Activated CD8-positive, alpha-beta memory T cell treated with anti-CD3 and anti-CD28 coated beads, Interleukin-2, amount 50 U/mL, for 1 hour (primary cell): ENCODE measurements around the gene C13orf46.

Source experiments
- DNase-seq: peaks from one replicate; pipeline ENCODE4 v3.0.0-alpha.2; 2020; ENCODE audit errors: extremely low read depth

C13orf46 gene

GRCh38 chr13:113954046-113954835 is 19.6 kb downstream of the C13orf46 start:
- DNase-seq: no peak

GRCh38 chr13:113953561-113953960 is 20.3 kb downstream of the C13orf46 start:
- DNase-seq: no peak

GRCh38 chr13:113952983-113953520 is 20.8 kb downstream of the C13orf46 start:
- no peak for DNase-seq

DNA sequence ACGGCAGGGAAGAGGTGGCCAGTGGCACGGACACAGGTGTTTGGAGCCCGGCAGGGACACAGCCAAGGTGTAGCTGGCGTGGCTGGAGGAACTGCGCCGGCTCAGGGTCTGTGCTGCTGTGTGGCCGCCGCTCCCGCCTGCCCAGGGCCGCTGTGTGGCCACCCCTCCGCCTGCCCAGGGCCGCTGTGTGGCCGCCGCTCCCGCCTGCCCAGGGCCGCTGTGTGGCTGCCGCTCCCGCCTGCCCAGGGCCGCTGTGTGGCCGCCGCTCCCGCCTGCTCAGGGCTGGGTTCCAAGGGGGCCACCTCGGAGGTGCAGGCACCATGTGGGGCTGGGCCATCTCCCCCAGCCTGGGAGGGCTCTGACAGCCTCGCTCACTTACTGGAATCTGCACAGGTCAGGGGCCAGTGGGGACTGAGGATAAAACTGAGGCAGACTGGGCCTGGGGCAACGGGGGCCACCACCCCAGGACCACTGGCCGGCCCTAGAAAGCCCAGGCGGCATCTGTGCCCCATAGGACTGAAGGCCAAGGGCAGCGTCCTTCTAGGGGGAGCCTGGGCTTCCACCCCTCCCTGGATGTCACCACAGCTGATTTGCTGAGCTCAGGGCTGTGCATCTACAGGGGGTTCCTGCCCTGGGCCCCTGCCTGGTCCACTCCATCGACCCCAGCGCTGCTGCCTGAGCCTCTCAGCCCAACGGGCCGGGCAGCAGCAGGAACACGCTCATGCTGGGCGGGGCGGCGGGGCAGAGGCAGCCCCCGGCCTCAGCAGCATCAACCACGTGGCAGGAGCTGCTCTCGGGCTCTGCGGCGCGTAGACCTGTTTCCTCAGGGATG is 21.5 kb downstream of the C13orf46 start:
- DNase-seq: no peak

GRCh38 chr13:113951246-113951999 is 22.5 kb downstream of the C13orf46 start:
- no peak for DNase-seq

GRCh38 chr13:113950451-113951245 is 23.2 kb downstream of the C13orf46 start:
- DNase-seq: no peak

DNA sequence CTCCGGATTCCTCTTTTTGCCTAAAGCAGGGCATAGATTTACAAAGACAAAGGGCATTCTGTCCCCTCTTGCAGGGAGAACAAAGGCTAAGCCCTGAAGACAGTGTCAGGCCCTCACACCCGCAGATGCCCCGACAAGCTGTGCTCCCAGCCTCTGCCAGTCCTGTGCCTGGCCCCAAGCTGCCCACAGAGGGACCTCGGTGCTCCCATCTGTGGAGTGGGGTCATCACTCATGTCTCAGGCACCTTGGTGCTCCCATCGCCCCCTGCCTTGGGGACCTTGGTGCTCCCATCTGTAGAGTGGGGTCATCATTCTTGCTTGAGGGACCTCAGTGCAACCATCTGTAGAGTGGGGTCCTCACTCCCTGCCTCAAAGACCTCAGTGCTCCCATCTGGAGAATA is 24.3 kb downstream of the C13orf46 start:
- DNase-seq: no peak

- no peak for DNase-seq
These were observed 25.7 kb downstream of the C13orf46 start for GRCh38 chr13:113948034-113948742.

DNA sequence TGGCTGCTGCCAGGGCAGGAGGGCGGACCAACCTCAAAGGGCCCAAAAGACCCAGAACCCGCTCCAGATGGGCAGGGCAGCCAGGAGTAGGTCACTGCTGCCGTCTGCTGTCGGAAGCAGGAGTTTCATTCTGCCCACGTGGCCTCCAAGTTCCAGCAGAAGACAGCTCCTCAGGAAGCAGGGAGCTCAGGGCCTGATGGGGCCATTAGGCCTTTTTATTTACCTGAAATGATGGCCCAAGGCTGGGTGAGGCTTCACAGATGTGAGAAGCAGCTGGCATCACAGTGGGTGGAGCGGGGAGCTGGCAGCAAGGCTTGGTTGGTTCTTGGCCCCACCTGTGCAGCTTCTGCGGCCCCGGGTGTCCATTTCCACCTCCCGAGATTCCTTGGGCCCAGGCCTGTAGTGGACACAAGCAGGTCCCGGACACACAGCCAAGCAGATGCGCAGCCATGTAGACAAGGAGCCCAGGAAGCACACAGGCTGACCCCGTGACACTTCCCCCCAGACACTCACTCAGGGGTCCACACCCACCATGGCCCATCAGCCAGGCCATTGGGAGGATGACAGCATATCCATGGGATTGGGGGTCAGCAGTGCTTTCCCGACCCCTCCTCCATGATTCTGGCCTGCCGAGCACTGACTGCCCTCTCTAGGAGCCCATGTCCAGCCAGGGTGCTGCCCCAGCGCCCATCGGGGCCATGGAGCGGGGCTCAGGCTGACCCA is 26.4 kb downstream of the C13orf46 start:
- DNase-seq: no peak

DNA sequence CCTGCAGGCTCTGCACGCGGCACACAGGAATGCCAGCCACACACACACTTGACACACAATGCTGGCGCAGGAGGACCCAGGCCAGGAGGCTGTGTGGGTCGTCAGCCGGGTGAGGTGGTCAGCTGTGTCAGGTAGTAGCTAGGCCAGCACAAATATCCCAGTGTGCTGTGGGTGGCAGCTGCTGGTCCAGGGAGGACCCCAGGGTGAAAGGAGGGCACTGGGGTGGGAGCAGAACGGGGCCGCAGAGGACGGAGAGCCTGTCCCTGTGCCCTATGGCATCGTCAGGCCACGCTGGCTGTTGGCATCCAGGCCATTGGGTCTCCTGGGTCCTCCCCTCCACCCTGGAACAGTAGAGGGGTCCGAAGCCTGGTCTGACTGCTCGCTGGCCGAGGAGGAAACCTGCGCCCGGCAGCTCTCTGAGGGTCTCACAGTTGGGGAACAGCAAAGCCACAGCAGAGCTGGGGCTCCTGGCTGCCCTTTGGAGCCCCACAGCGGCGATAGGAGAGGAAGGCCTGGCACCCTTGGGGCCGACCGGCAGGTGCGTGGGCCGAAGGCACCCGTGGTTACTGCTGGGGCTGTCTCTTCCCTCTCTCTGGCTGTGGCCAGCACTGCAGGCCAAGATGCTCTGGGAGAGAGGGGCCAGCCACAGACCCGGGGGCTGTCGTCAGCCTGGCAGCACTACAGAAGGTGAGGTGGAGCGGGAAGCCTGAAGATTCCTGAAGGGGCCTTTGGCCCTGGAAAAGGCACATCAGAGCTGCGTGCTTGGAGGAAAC is 27.3 kb downstream of the C13orf46 start:
- DNase-seq: no peak

- DNase-seq: no peak
These were observed 27.9 kb downstream of the C13orf46 start for GRCh38 chr13:113945857-113946408.

DNA sequence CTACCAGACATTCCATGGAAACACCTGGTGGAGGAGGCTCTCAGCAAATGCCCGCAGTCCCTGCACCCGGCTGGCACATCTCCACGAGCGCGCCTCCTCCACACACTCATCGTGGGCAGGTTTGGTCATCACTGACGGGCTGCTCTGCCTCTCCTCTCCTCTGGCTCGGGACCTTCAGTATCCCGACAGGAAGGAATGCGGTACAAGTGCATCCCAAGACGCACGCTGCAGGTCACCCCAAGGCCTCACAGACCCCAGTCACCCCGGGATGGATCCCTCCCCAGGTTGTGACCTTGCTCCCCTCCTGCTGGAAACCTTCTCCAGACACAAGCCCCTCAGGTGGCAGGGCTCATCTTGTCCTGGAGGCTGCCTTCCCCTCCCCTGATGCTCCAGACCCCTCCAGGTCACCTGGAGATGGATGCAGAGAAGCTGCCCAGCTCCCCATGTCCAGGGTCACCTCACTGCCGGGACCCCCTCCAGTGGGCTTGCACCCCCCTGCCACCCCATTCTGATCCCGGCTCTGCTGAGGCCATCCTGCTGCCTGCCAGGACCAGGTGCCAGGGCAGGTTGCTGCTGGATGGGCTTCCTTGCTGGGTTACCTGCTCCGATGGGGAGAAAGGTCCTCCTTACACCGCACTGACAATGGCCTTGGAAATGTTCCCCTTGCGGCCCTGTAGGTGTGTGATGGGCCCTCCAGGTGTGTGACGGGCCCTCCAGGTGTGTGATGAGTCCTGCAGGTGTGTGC is 29.9 kb downstream of the C13orf46 start:
- no peak for DNase-seq

DNA sequence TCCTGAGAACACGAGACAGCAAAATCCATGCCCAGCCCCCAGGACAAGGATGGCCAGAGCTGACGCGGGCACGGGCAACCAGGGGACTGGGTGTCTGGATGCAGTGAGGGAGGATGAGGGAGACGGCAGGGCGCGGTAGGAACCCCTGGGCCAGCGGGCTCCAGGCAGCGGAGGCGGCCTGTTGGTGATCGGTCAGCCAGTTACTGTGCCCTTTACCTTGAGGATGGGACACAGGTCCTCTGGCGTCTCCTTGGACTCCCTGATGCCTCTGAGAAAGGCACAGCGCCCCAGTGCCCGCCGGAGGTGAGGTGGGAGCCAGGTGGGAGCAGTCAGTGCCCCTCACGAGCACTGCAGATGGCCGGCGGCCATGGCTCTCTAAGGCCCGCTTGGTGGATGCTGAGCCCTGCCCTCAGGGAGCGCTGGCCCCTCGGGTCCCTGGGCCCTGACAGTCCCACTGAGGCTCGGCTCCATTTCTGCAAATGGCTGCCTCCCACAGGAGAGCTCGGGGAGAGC is 31.2 kb downstream of the C13orf46 start:
- no peak for DNase-seq

DNA sequence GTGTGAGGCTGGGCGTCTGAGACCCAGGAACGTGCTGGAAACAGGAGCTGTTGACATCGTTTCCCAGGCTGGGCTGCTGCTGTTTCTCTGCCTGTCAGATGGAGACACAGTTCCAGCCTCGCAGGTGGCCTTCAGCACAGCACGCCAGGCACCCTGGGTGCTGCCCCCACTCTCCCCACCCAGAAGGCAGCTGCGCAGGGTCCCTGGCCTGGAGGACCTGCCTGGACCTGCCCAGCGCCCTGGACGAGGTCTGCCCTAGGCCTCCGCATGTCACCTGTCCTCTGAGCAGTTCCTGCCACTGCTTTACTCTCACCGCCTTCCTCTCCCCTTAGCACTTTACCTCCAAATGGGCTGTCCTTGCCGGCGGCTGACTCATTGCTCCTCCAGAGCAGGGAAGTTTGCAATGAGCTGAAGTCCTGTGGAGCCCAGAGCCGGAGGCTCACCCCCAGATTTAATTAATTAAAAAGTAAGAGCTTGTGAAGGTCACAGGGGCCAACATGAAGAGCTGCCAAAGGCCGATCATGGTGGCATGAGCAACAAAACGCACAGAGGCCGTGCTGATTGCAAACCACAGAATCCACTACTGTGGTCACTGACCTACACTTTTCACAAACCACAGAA is 32.2 kb downstream of the C13orf46 start:
- DNase-seq: no peak

DNA sequence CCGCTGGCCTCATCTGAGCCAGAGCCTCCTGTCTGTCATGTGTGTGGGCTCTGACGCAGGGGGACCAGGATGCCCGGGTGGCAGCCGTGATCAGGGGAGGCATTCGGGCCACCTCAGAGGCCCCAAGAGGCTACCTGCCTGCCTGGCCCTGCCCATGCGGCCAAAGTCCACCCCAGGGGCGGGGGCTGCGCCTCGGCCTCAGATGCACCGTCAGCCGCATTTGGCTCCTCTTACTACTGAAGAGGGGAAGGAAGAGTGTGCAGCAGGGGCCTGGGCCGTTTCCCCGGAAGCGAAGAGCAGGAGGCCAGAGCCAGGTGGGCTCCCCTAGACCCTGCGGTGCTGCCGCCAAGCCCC is 34.0 kb downstream of the C13orf46 start:
- DNase-seq: no peak

DNA sequence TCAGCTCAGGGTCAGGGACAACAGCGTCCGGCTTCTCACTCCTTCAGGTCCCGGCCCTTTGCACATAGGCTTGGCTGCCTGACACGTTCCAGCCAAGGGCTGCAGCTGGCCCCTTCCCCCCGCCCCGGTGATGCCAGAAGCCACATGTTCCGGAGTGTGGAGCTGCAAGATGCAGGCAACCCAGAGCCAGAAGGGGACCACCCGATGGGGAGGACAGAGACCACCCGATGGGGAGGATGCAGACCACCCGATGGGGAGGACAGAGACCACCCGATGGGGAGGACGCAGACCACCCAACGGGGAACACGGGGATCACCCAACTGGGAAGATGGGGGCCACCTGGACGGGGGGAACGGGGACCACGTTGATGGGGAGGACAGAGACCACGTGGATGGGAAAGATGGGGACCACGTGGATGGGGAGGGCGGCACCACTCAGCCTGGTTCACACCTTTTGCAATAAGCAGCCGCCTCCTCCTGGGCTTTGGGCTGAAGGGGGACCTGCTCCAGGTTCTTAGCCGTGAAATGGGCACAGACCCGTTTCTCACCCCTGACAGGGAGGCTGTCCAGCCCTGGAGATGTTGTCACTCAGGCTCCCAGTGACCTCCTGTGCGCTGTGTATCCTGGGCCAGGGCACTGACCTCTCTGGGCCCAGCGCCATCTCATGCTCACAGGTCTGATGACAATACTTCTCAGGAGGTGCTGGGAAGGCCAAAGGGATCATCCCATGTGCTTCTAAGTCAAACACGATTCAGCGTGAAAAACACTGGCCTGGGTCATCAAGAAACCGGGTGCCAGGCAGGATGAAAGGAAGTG is 34.5 kb downstream of the C13orf46 start:
- DNase-seq: no peak

DNA sequence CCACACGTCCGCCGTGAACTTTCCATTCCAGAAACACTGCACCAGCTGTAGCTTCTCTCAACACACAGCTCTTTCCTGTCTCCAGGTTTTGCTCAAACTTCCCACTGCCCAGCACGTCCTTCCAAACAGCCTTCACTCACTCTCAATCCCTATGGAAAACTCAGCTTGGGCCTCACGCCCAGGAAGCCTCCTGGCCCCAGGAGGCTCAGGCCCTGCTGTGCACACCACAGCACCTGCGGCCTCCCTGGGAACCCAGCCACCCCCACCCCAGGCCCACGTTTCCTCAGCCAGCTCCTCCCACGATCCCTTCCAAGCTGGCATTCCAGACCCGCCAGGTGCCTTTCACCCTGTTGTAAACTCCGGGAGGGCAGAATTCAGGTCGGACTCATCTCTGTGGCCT is 35.2 kb downstream of the C13orf46 start:
- DNase-seq: no peak
